GM10248 (cell line): Measurements from ENCODE around the gene LGI4.

Experiments used
- CTCF ChIA-PET: fragments of 300-600 bp; sonication (Branson Sonifier 250); formaldehyde crosslinking; extraction: SDS; loops from one replicate; lab custom pipeline; 2021; ENCODE audit warnings: antibody characterized with exemption; lab: Yijun Ruan, JAX
- POLR2A ChIA-PET: fragments of 350-650 bp; sonication (Branson Sonifier 250); formaldehyde crosslinking; extraction: SDS; loops from one replicate; lab custom pipeline; 2020; ENCODE audit warnings: antibody characterized with exemption; lab: Yijun Ruan, JAX
- DNase-seq: peaks from one replicate; pipeline ENCODE4 v3.0.0; 2012; ENCODE audit errors: extremely low spot score
- TF ChIP-seq, protein P1 (sequence below): IDR thresholded peaks from 2 replicates; pipeline ENCODE4 v1.5.1; 2012; ENCODE audit warnings: mild to moderate bottlenecking, low read depth; ENCODE audit errors: extremely low read depth, missing control alignments, control extremely low read depth

LGI4 gene

DNA sequence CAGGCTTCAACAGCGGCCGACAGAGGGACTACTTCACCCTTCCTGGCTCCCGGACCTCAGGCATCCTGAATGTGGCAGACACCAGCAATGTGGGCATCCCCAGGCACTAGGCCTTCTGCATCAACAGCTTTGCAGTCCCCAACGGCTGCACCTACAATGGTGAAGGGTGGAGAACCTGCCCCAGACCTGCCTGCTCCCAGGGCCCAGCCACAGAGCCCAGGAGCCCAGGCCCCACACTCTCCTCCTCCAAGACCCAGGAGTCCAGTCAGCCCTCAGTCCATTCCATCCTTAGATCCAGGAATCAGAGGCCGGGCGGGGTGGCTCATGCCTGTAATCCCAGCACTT, 58.9 kb downstream of the LGI4 start:
- CTCF ChIA-PET, result interaction anchor here (8.3 kb wide), 1 partner anchor 9 kb away, joined by 38 read pairs; no protein-coding TSS in a partner anchor
- TF ChIP-seq, protein P1, sequence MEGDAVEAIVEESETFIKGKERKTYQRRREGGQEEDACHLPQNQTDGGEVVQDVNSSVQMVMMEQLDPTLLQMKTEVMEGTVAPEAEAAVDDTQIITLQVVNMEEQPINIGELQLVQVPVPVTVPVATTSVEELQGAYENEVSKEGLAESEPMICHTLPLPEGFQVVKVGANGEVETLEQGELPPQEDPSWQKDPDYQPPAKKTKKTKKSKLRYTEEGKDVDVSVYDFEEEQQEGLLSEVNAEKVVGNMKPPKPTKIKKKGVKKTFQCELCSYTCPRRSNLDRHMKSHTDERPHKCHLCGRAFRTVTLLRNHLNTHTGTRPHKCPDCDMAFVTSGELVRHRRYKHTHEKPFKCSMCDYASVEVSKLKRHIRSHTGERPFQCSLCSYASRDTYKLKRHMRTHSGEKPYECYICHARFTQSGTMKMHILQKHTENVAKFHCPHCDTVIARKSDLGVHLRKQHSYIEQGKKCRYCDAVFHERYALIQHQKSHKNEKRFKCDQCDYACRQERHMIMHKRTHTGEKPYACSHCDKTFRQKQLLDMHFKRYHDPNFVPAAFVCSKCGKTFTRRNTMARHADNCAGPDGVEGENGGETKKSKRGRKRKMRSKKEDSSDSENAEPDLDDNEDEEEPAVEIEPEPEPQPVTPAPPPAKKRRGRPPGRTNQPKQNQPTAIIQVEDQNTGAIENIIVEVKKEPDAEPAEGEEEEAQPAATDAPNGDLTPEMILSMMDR, result no peak
- no peak for DNase-seq
- POLR2A ChIA-PET, result no interaction called here

DNA sequence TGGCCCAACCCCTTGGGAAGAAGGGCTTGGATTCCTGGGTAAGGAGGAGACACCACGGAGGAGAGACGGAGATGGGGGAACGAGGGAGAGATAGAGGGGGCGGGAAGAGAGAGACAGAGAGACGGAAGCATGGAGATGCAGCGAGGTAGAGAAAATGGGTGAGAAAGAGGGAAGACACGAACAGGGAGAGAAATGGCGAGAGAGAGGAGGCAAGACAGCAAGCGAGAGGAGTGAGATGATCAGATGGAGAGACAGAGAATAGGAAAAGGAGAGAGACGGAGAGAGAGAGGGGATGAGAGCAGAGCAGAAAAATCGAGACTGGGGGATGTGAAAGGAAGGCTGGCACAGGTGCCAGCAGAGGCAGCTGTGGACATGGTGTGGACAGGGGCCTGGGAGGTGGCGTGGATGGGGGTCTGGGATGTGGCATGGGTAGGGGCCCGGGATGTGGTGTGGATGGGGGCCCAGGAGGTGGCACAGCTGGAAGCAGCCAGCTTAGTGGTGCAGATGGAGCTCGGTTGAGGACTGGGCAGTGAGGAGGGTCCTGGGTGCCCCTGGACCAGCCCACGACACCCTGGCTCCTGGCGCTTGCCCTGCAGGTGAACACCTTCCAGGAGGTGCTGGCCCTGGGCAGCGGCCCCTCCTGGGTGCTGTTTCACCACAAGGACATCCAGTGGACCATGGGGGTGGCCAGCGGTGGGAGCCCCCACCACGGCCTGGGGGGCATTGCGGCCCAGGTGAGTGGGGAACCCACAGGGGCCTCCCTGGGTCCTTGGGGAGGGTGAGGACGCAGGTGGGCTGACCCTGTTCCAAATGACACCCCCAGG, 59.4 kb downstream of the LGI4 start:
- DNase-seq, result no peak
- ChIA-PET CTCF (interaction anchor here (1.5 to 8.3 kb wide), 2 partner anchors 8 to 60 kb away, joined by 4 to 38 read pairs; no protein-coding TSS in a partner anchor), POLR2A (no interaction called here)
- TF ChIP-seq, protein P1, result no peak
